H9 (cell line): ENCODE results near the gene SULT1A1. TPM values are rescaled to one million over a fixed set of nuclear protein-coding genes. Genes with fewer than 3 reads are reported as not detected.

Experiments
- DNase-seq: peaks from one replicate; pipeline ENCODE4 v3.0.0-alpha.2; 2017
- H2AFZ ChIP-seq: one replicate; pipeline ENCODE4 v1.6.1; 2013; ENCODE audit warnings: mild to moderate bottlenecking, low read length, control low read depth, moderate library complexity
- H2AK5ac ChIP-seq: 2 replicates; pipeline ENCODE4 v1.6.1; 2013; ENCODE audit warnings: low read length, control low read depth, mixed read lengths; ENCODE audit not compliant: insufficient read length
- H2BK120ac ChIP-seq: one replicate; pipeline ENCODE4 v1.6.1; 2013; ENCODE audit warnings: low read depth, mild to moderate bottlenecking, low read length, control low read depth, inconsistent platforms; ENCODE audit not compliant: poor library complexity, severe bottlenecking
- H2BK12ac ChIP-seq: 2 replicates; pipeline ENCODE4 v1.6.1; 2013; ENCODE audit warnings: low read length, control low read depth, mixed read lengths, low read depth; ENCODE audit not compliant: insufficient read length
- H2BK15ac ChIP-seq: 2 replicates; pipeline ENCODE4 v1.6.1; 2013; ENCODE audit warnings: low read depth, low read length, control low read depth
- H2BK20ac ChIP-seq: one replicate; pipeline ENCODE4 v1.6.1; 2013; ENCODE audit warnings: low read depth, mild to moderate bottlenecking, low read length, control low read depth, inconsistent platforms; ENCODE audit not compliant: poor library complexity, severe bottlenecking
- H2BK5ac ChIP-seq: 2 replicates; pipeline ENCODE4 v1.6.1; 2013; ENCODE audit warnings: low read length, control low read depth, mixed read lengths; ENCODE audit not compliant: insufficient read length
- H3K14ac ChIP-seq: 2 replicates; pipeline ENCODE4 v1.6.1; 2013; ENCODE audit warnings: low read length, control low read depth; ENCODE audit not compliant: insufficient read depth
- H3K18ac ChIP-seq: 2 replicates; pipeline ENCODE4 v1.6.1; 2013; ENCODE audit warnings: low read depth, mild to moderate bottlenecking, mixed read lengths, low read length, control low read depth; ENCODE audit not compliant: insufficient read length
- H3K23ac ChIP-seq: 2 replicates; pipeline ENCODE4 v1.6.1; 2013; ENCODE audit warnings: low read length, control low read depth, mixed read lengths, low read depth; ENCODE audit not compliant: insufficient read length
- H3K23me2 ChIP-seq: 2 replicates; pipeline ENCODE4 v1.6.1; 2013; ENCODE audit warnings: low read depth, mild to moderate bottlenecking, mixed read lengths, low read length, control low read depth; ENCODE audit not compliant: insufficient read length, poor library complexity, severe bottlenecking
- H3K27ac ChIP-seq: 2 replicates; pipeline ENCODE4 v1.5.1; 2013; ENCODE audit warnings: low read length, control low read depth, mixed read lengths, low read depth; ENCODE audit not compliant: insufficient read length
- H3K27me3 ChIP-seq: 2 replicates; pipeline ENCODE4 v1.6.1; 2013; ENCODE audit warnings: low read length, control low read depth, inconsistent platforms; ENCODE audit not compliant: insufficient read depth
- H3K4ac ChIP-seq: 2 replicates; pipeline ENCODE4 v1.6.1; 2013; ENCODE audit warnings: low read depth, mild to moderate bottlenecking, control low read depth, inconsistent platforms, low read length, moderate library complexity
- H3K4me1 ChIP-seq: 2 replicates; pipeline ENCODE4 v1.6.1; 2013; ENCODE audit warnings: low read length, control low read depth, inconsistent platforms; ENCODE audit not compliant: insufficient read depth
- H3K4me2 ChIP-seq: 2 replicates; pipeline ENCODE4 v1.6.1; 2013; ENCODE audit warnings: low read length, control low read depth, mixed read lengths; ENCODE audit not compliant: insufficient read length, insufficient read depth
- H3K56ac ChIP-seq: 2 replicates; pipeline ENCODE4 v1.6.1; 2013; ENCODE audit warnings: low read depth, mild to moderate bottlenecking, mixed read lengths, low read length, control low read depth; ENCODE audit not compliant: insufficient read length
- H3K79me1 ChIP-seq: 2 replicates; pipeline ENCODE4 v1.6.1; 2013; ENCODE audit warnings: low read depth, mild to moderate bottlenecking, moderate library complexity, low read length, control low read depth, inconsistent platforms; ENCODE audit not compliant: insufficient read depth, poor library complexity, severe bottlenecking
- H3K79me2 ChIP-seq: 2 replicates; pipeline ENCODE4 v1.6.1; 2013; ENCODE audit warnings: low read length, control low read depth, inconsistent platforms; ENCODE audit not compliant: insufficient read depth
- H3K9ac ChIP-seq: 2 replicates; pipeline ENCODE4 v1.6.1; 2013; ENCODE audit warnings: low read length, control low read depth, mixed read lengths; ENCODE audit not compliant: insufficient read length; ENCODE audit errors: extremely low read depth
- H3K9me3 ChIP-seq: one replicate; pipeline ENCODE4 v1.6.1; 2013; ENCODE audit warnings: low read depth, low read length, inconsistent platforms; ENCODE audit not compliant: control insufficient read depth
- H3T11ph ChIP-seq: one replicate; pipeline ENCODE4 v1.6.1; 2013; ENCODE audit warnings: mild to moderate bottlenecking, low read length, control low read depth, inconsistent platforms
- H4K20me1 ChIP-seq: one replicate; pipeline ENCODE4 v1.6.1; 2013; ENCODE audit not compliant: control insufficient read depth, insufficient read length, insufficient read depth
- H4K5ac ChIP-seq: 2 replicates; pipeline ENCODE4 v1.6.1; 2013; ENCODE audit warnings: low read depth, mild to moderate bottlenecking, mixed read lengths, low read length, control low read depth; ENCODE audit not compliant: insufficient read length
- H4K8ac ChIP-seq: replicated peaks from 2 replicates; pipeline ENCODE4 v1.6.1; 2013; ENCODE audit warnings: low read length, control low read depth, mixed read lengths, low read depth; ENCODE audit not compliant: insufficient read length
- H4K91ac ChIP-seq: 2 replicates; pipeline ENCODE4 v1.6.1; 2013; ENCODE audit warnings: low read depth, mild to moderate bottlenecking, moderate library complexity, mixed read lengths, low read length, control low read depth; ENCODE audit not compliant: insufficient read length
- H3K27ac Mint-ChIP-seq, 3 experiments: 2 replicates in 2 of 3; 3 replicates in 1 of 3; pipeline ENCODE4 v1.8.0; 2020 to 2021; ENCODE audit warnings: mixed read lengths in 3 of 3, mild to moderate bottlenecking in 1 of 3, moderate library complexity in 1 of 3
- H3K27me3 Mint-ChIP-seq: 2 replicates; pipeline ENCODE4 v1.8.0; 2021; ENCODE audit warnings: low read depth, mild to moderate bottlenecking, moderate library complexity, mixed read lengths
- H3K36me3 Mint-ChIP-seq, 3 experiments: 2 replicates in 2 of 3; 3 replicates in 1 of 3; pipeline ENCODE4 v1.8.0; 2020 to 2021; ENCODE audit warnings: low read depth in 3 of 3, mixed read lengths in 3 of 3; ENCODE audit not compliant: insufficient read depth in 1 of 3
- H3K4me1 Mint-ChIP-seq, 2 experiments: 2 replicates each; pipeline ENCODE4 v1.8.0; 2020; ENCODE audit warnings: mixed read lengths in 2 of 2
- H3K4me3 Mint-ChIP-seq, 2 experiments: 2 replicates in 1 of 2; 3 replicates in 1 of 2; pipeline ENCODE4 v1.8.0; 2020 to 2021; ENCODE audit warnings: mild to moderate bottlenecking in 2 of 2, mixed read lengths in 2 of 2, moderate library complexity in 1 of 2
- H3K9me3 Mint-ChIP-seq, 2 experiments: 2 replicates in 1 of 2; 3 replicates in 1 of 2; pipeline ENCODE4 v1.8.0; 2020; ENCODE audit warnings: mild to moderate bottlenecking in 2 of 2, mixed read lengths in 2 of 2, moderate library complexity in 1 of 2
- WGBS: extraction: QIAGEN DNeasy Blood & Tissue Kit; methylation state at CpG from one replicate; pipeline ENCODE4 v1.1.7; 2013; ENCODE audit warnings: missing lambda C conversion rate, low lambda C conversion rate, mixed read lengths; ENCODE audit not compliant: insufficient read length; ENCODE audit errors: extremely low coverage; 5-methylcytosine and 5-hydroxymethylcytosine counted together
- total RNA-seq: library from RNA; stranded (reverse); gene quantifications from 2 replicates; pipeline ENCODE4 v1.2.1, GENCODE V29; 2021
- TF ChIP-seq, protein P1 (sequence below): fragments of 200-600 bp; sonication (generic); conservative IDR thresholded peaks from 3 replicates; pipeline ENCODE4 v1.8.0; 2021; ENCODE audit warnings: antibody characterized with exemption, mild to moderate bottlenecking

SULT1A1 gene
- total RNA-seq, 1 experiment from 2014 or later, result 4.8 TPM

DNA sequence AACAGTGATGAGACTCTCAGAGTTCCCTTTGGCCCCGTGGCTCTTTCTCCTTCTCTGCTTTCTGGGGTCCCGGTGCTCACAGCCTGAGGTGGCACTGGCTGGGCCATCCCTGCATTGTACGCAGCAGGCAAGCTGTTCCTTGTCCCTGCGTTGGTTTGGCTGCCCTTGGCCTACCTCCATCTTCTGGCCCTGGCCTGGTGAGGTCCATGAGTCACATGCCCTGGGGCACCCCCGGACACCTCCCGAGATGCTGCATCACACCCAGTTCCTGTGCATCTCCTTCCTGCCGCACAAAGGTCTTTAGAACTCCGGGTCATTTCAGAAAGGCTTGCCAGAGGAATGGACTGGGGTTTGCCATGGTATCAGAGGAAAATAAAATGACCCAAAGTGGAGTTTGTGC, 22.5 kb downstream of the SULT1A1 start:
- Histone ChIP-seq H3K56ac (no peak overlapping the region), H3K14ac (no peak overlapping the region), H3T11ph (no peak overlapping the region), H4K8ac (no peak overlapping the region), H3K9ac (peak overlapping the region; percentile 28), H4K5ac (no peak overlapping the region), H3K9me3 (no peaks in the 10 kb centered on the region), H3K27me3 (no peaks in the 10 kb centered on the region), H2BK15ac (no peak overlapping the region), H3K18ac (no peak overlapping the region), H3K4ac (no peak overlapping the region), H2BK5ac (no peak overlapping the region), H3K23ac (no peak overlapping the region), H3K79me1 (no peaks in the 10 kb centered on the region), H3K4me2 (no peak overlapping the region), H3K23me2 (no peaks in the 10 kb centered on the region), H4K91ac (no peak overlapping the region), H3K4me1 (no peaks in the 10 kb centered on the region), H4K20me1 (no peaks in the 10 kb centered on the region), H3K79me2 (no peaks in the 10 kb centered on the region), H2BK12ac (no peak overlapping the region), H2BK120ac (no peak overlapping the region), H2BK20ac (no peak overlapping the region), H3K27ac (no peak overlapping the region), H2AK5ac (no peak overlapping the region), H2AFZ (no peak overlapping the region)
- no CpG with 5 or more reads among the region's 8 CpGs for WGBS
- Mint-ChIP-seq H3K4me1 (no peaks in the 10 kb centered on the region), H3K4me3 (no peak overlapping the region), H3K27ac (peak overlapping the region in 1 of 3 experiments; percentile 32; a peak in 1 of 7 replicates), H3K36me3 (peaks cover 20 to 61% (median 43%) of the 10 kb centered on the region in 3 experiments), H3K9me3 (no peaks in the 10 kb centered on the region), H3K27me3 (no peaks in the 10 kb centered on the region)
- TF ChIP-seq, protein P1, sequence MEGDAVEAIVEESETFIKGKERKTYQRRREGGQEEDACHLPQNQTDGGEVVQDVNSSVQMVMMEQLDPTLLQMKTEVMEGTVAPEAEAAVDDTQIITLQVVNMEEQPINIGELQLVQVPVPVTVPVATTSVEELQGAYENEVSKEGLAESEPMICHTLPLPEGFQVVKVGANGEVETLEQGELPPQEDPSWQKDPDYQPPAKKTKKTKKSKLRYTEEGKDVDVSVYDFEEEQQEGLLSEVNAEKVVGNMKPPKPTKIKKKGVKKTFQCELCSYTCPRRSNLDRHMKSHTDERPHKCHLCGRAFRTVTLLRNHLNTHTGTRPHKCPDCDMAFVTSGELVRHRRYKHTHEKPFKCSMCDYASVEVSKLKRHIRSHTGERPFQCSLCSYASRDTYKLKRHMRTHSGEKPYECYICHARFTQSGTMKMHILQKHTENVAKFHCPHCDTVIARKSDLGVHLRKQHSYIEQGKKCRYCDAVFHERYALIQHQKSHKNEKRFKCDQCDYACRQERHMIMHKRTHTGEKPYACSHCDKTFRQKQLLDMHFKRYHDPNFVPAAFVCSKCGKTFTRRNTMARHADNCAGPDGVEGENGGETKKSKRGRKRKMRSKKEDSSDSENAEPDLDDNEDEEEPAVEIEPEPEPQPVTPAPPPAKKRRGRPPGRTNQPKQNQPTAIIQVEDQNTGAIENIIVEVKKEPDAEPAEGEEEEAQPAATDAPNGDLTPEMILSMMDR, result no peak
- DNase-seq, result no peak
